Smooth muscle cell (in vitro differentiated cells): ENCODE measurements around the gene XDH. TPM values are rescaled to one million over a fixed set of nuclear protein-coding genes. Genes with fewer than 3 reads are reported as not detected.

ENCODE experiments used
- DNase-seq: peaks from one replicate; lab custom pipeline; 2025; ENCODE audit not compliant: unreplicated experiment; lab: John Stamatoyannopoulos, UW
- H2AFZ ChIP-seq: fragments of 200-600 bp; sonication (generic); 2 replicates; pipeline ENCODE4 v1.6.0; 2016; ENCODE audit warnings: antibody characterized with exemption, low read depth, mild to moderate bottlenecking
- H3F3A ChIP-seq: fragments of 200-600 bp; sonication (generic); 2 replicates; pipeline ENCODE4 v1.6.0; 2017; ENCODE audit warnings: antibody characterized with exemption, low read depth
- H3K27ac ChIP-seq: fragments of 200-600 bp; sonication (generic); 2 replicates; pipeline ENCODE4 v1.5.1; 2016; ENCODE audit warnings: low read depth, mild to moderate bottlenecking
- H3K27me3 ChIP-seq: fragments of 200-600 bp; sonication (generic); 2 replicates; pipeline ENCODE4 v1.6.1; 2016; ENCODE audit warnings: low read depth, mild to moderate bottlenecking
- H3K36me3 ChIP-seq: fragments of 200-600 bp; sonication (generic); 2 replicates; pipeline ENCODE4 v1.5.1; 2016; ENCODE audit warnings: low read depth
- H3K4me1 ChIP-seq: fragments of 200-600 bp; sonication (generic); 2 replicates; pipeline ENCODE4 v1.5.1; 2016; ENCODE audit warnings: low read depth
- H3K4me2 ChIP-seq: fragments of 200-600 bp; sonication (generic); 2 replicates; pipeline ENCODE4 v1.6.0; 2016; ENCODE audit warnings: mild to moderate bottlenecking
- H3K4me3 ChIP-seq: fragments of 200-600 bp; sonication (generic); 2 replicates; pipeline ENCODE4 v1.5.1; 2016; ENCODE audit warnings: mild to moderate bottlenecking
- H3K79me2 ChIP-seq: fragments of 200-600 bp; sonication (generic); 2 replicates; pipeline ENCODE4 v1.6.0; 2016; ENCODE audit warnings: low read depth, mild to moderate bottlenecking
- H3K9ac ChIP-seq: fragments of 200-600 bp; sonication (generic); 2 replicates; pipeline ENCODE4 v1.6.0; 2016; ENCODE audit warnings: low read depth
- H3K9me3 ChIP-seq: fragments of 200-600 bp; sonication (generic); replicated peaks from 2 replicates; pipeline ENCODE4 v1.5.1; 2016; ENCODE audit warnings: low read depth
- H4K20me1 ChIP-seq: fragments of 200-600 bp; sonication (generic); 2 replicates; pipeline ENCODE4 v1.6.0; 2016; ENCODE audit warnings: low read depth
- CTCF ChIP-seq: fragments of 200-600 bp; sonication (generic); IDR thresholded peaks from 2 replicates; pipeline ENCODE4 v1.5.1; 2017; ENCODE audit warnings: borderline replicate concordance, mild to moderate bottlenecking, antibody characterized with exemption; ENCODE audit not compliant: insufficient read depth, poor library complexity, severe bottlenecking
- WGBS: methylation state at CpG from one replicate; pipeline ENCODE4 v1.1.7; 2016; ENCODE audit warnings: low lambda C conversion rate; 5-methylcytosine and 5-hydroxymethylcytosine counted together
- polyA plus RNA-seq: library from polyadenylated mRNA; unstranded; fragments of >200 nt; fragmentation: Nextera tagmentation; extraction: Ambion mirVana; gene quantifications from 2 replicates; pipeline ENCODE4 v1.2.1, GENCODE V29; 2016
- total RNA-seq: library from RNA; depleted of rRNA; stranded (reverse); fragments of >200 nt; gene quantifications from 2 replicates; pipeline ENCODE4 v1.2.3, GENCODE V29; 2014

XDH gene
- total and polyA plus RNA-seq, 2 experiments from 2014 or later, result 0.37 to 6.1 TPM

GRCh38 chr2:31353179-31353578 is 61.4 kb downstream of the XDH start:
- no peaks in the 10 kb centered on the region for H3F3A ChIP-seq

GRCh38 chr2:31349684-31350083 is 64.9 kb downstream of the XDH start:
- WGBS, result 92% methylated on average over 6 of the region's 6 CpGs
- Histone ChIP-seq H3F3A (no peaks in the 10 kb centered on the region), H3K4me1 (no peaks in the 10 kb centered on the region), H3K4me2 (no peak overlapping the region), H3K27me3 (no peaks in the 10 kb centered on the region), H3K36me3 (no peaks in the 10 kb centered on the region), H4K20me1 (no peaks in the 10 kb centered on the region), H3K4me3 (no peak overlapping the region), H3K27ac (no peak overlapping the region), H3K9ac (no peak overlapping the region), H3K79me2 (no peaks in the 10 kb centered on the region), H3K9me3 (no peaks in the 10 kb centered on the region), H2AFZ (no peak overlapping the region)
- no peak for TF ChIP-seq CTCF
- DNase-seq, result no peak

More at GRCh38 chr2:31353179-31353578, 61.4 kb downstream of the XDH start:
- H3K79me2 ChIP-seq, result no peaks in the 10 kb centered on the region
- no peaks in the 10 kb centered on the region for H3K9me3 ChIP-seq
- DNase-seq, result no peak
- no peak overlapping the region for H3K27ac ChIP-seq
- no peaks in the 10 kb centered on the region for H3K36me3 ChIP-seq
- no peaks in the 10 kb centered on the region for H4K20me1 ChIP-seq
- no peak overlapping the region for H3K4me2 ChIP-seq
- TF ChIP-seq CTCF, result no peak
- H3K4me3 ChIP-seq, result no peak overlapping the region
- WGBS, result 94% methylated on average over 2 of the region's 2 CpGs
- no peaks in the 10 kb centered on the region for H3K27me3 ChIP-seq
- H3K4me1 ChIP-seq, result no peaks in the 10 kb centered on the region
- no peak overlapping the region for H3K9ac ChIP-seq
- H2AFZ ChIP-seq, result no peak overlapping the region

- TF ChIP-seq CTCF, result no peak
- no peaks in the 10 kb centered on the region for H3K27me3 ChIP-seq
- no peak for DNase-seq
- no peaks in the 10 kb centered on the region for H3K4me1 ChIP-seq
- WGBS, result 94% methylated on average over 7 of the region's 7 CpGs
- no peaks in the 10 kb centered on the region for H3K9me3 ChIP-seq
- H3F3A ChIP-seq, result no peaks in the 10 kb centered on the region
- no peak overlapping the region for H3K27ac ChIP-seq
- no peak overlapping the region for H3K4me3 ChIP-seq
- no peaks in the 10 kb centered on the region for H4K20me1 ChIP-seq
- no peak overlapping the region for H3K9ac ChIP-seq
- H2AFZ ChIP-seq, result no peak overlapping the region
- no peaks in the 10 kb centered on the region for H3K36me3 ChIP-seq
- no peak overlapping the region for H3K4me2 ChIP-seq
- H3K79me2 ChIP-seq, result no peaks in the 10 kb centered on the region
Observed at GRCh38 chr2:31349160-31349559, 65.4 kb downstream of the XDH start.

GRCh38 chr2:31348618-31349017 is 65.9 kb downstream of the XDH start:
- Histone ChIP-seq H4K20me1 (no peaks in the 10 kb centered on the region), H3K9me3 (no peaks in the 10 kb centered on the region), H3K36me3 (no peaks in the 10 kb centered on the region), H3K9ac (no peak overlapping the region), H3K79me2 (no peaks in the 10 kb centered on the region), H3K27ac (no peak overlapping the region), H3K4me3 (no peak overlapping the region), H3F3A (no peaks in the 10 kb centered on the region), H3K4me2 (no peak overlapping the region), H3K27me3 (no peaks in the 10 kb centered on the region), H3K4me1 (no peaks in the 10 kb centered on the region), H2AFZ (no peak overlapping the region)
- 95% methylated on average over 5 of the region's 5 CpGs for WGBS
- no peak for DNase-seq
- no peak for TF ChIP-seq CTCF
